AG08396 (cell line): ENCODE measurements around the gene NPC2.
A peak's percentile ranks its signal among the peaks of the same experiment; 100 is the strongest.

ENCODE experiments used
- DNase-seq: peaks from one replicate; pipeline ENCODE4 v3.0.0; 2012; ENCODE audit warnings: low spot score, mixed read lengths

The NPC2 gene

GRCh38 chr14:74503291-74503937 is 10.3 kb upstream of the NPC2 start:
- DNase-seq = no peak

GRCh38 chr14:74502236-74503019 is 9.3 kb upstream of the NPC2 start:
- DNase-seq = peak; percentile 26

- no peak for DNase-seq
Observed at GRCh38 chr14:74501691-74502090, 8.6 kb upstream of the NPC2 start.

GRCh38 chr14:74501135-74501614 is 8.1 kb upstream of the NPC2 start:
- DNase-seq = peak; percentile 54

- DNase-seq = no peak
Observed at GRCh38 chr14:74500417-74501134, 7.5 kb upstream of the NPC2 start.

GRCh38 chr14:74495356-74495755 is 2.3 kb upstream of the NPC2 start:
- no peak for DNase-seq

GRCh38 chr14:74493343-74494261 is 497 bp upstream of the NPC2 start, which contains the start of gene ISCA2:
TSS of gene ISCA2 (plus strand) at chr14:74493765. CDS start at chr14:74493775, 10 bp downstream.
- peak; percentile 98 for DNase-seq

- peak; percentile 38 for DNase-seq
Observed at GRCh38 chr14:74491956-74492775, 939 bp downstream of the NPC2 start.

- no peak for DNase-seq
Observed at GRCh38 chr14:74490486-74490885, 2.6 kb downstream of the NPC2 start.

- peak; percentile 25 for DNase-seq
Observed at GRCh38 chr14:74488786-74489397, 4.2 kb downstream of the NPC2 start.

- no peak for DNase-seq
Observed at GRCh38 chr14:74486164-74486563, 6.9 kb downstream of the NPC2 start.

- no peak for DNase-seq
Observed at GRCh38 chr14:74483321-74483720, 9.8 kb downstream of the NPC2 start.

- DNase-seq = no peak
Observed at GRCh38 chr14:74482571-74482970, 10.5 kb downstream of the NPC2 start.

GRCh38 chr14:74480046-74480445 is 13.1 kb downstream of the NPC2 start:
- DNase-seq = no peak

- peak; percentile 24 for DNase-seq
Observed at GRCh38 chr14:74478996-74479635, 14.0 kb downstream of the NPC2 start.

- DNase-seq = no peak
Observed at GRCh38 chr14:74476607-74477006, 16.5 kb downstream of the NPC2 start.

- no peak for DNase-seq
Observed at GRCh38 chr14:74476107-74476506, 17.0 kb downstream of the NPC2 start.

GRCh38 chr14:74475678-74476077 is 17.4 kb downstream of the NPC2 start:
- peak; percentile 59 for DNase-seq

GRCh38 chr14:74474376-74474775 is 18.7 kb downstream of the NPC2 start:
- no peak for DNase-seq

GRCh38 chr14:74472601-74473000 is 20.5 kb downstream of the NPC2 start:
- no peak for DNase-seq
